ENCODE measurements around the gene RPS6KB2.
"Not testable (repeated sequence)": the region's sequence is repeated elsewhere in the genome, so short reads cannot be mapped to it uniquely, and the experiment has no call there.

The RPS6KB2 gene

GRCh38 chr11:67397986-67398660, 30.2 kb upstream of the RPS6KB2 start:
- DNase-seq (ENCODE audit: low spot score): no peak

- DNase-seq (ENCODE audit: low spot score): no peak
These were observed 29.4 kb upstream of the RPS6KB2 start for GRCh38 chr11:67398661-67399563.

- no peak for DNase-seq (ENCODE audit: low spot score)
These were observed 27.9 kb upstream of the RPS6KB2 start for GRCh38 chr11:67400251-67400941.

GRCh38 chr11:67400942-67401494, 27.3 kb upstream of the RPS6KB2 start:
- no peak for DNase-seq (ENCODE audit: low spot score)

GRCh38 chr11:67401495-67402191, 26.7 kb upstream of the RPS6KB2 start, which contains the start of gene PPP1CA:
TSS of gene PPP1CA (minus strand) at chr11:67401858. CDS start at chr11:67401782, 76 bp downstream.
- peak; percentile 100 for DNase-seq (ENCODE audit: low spot score)

GRCh38 chr11:67402192-67402839, 26.0 kb upstream of the RPS6KB2 start:
- DNase-seq (ENCODE audit: low spot score): not testable (repeated sequence)

- not testable (repeated sequence) for DNase-seq (ENCODE audit: low spot score)
These were observed 25.2 kb upstream of the RPS6KB2 start for GRCh38 chr11:67403085-67403484.

- peak; percentile 61 for DNase-seq (ENCODE audit: low spot score)
These were observed 23.6 kb upstream of the RPS6KB2 start for GRCh38 chr11:67404515-67405195.

GRCh38 chr11:67405196-67405567, 23.1 kb upstream of the RPS6KB2 start:
- no peak for DNase-seq (ENCODE audit: low spot score)

- DNase-seq (ENCODE audit: low spot score): no peak
These were observed 22.5 kb upstream of the RPS6KB2 start for GRCh38 chr11:67405688-67406339.

- no peak for DNase-seq (ENCODE audit: low spot score)
These were observed 21.8 kb upstream of the RPS6KB2 start for GRCh38 chr11:67406420-67406968.

GRCh38 chr11:67406969-67407687, 21.2 kb upstream of the RPS6KB2 start:
- peak; percentile 94 for DNase-seq (ENCODE audit: low spot score)

- DNase-seq (ENCODE audit: low spot score): no peak
These were observed 20.6 kb upstream of the RPS6KB2 start for GRCh38 chr11:67407688-67408163.

- DNase-seq (ENCODE audit: low spot score): peak; percentile 69
These were observed 19.7 kb upstream of the RPS6KB2 start for GRCh38 chr11:67408437-67409200.

GRCh38 chr11:67409261-67409666, 19.0 kb upstream of the RPS6KB2 start:
- DNase-seq (ENCODE audit: low spot score): no peak

- peak; percentile 94 for DNase-seq (ENCODE audit: low spot score)
These were observed 18.4 kb upstream of the RPS6KB2 start for GRCh38 chr11:67409781-67410368.

GRCh38 chr11:67410369-67410831, 17.9 kb upstream of the RPS6KB2 start:
- DNase-seq (ENCODE audit: low spot score): no peak

Data from HuH-7.5 (cell line).